ENCODE data around the gene AP4M1.

Gene AP4M1

GRCh38 chr7:100107890-100108289 is 6.4 kb downstream of the AP4M1 start:
- no peak for DNase-seq (ENCODE audit: low spot score)

- DNase-seq (ENCODE audit: low spot score), result no peak
Measured at GRCh38 chr7:100109521-100110163, 8.2 kb downstream of the AP4M1 start.

- no peak for DNase-seq (ENCODE audit: low spot score)
Measured at GRCh38 chr7:100111156-100111555, 9.7 kb downstream of the AP4M1 start.

DNA sequence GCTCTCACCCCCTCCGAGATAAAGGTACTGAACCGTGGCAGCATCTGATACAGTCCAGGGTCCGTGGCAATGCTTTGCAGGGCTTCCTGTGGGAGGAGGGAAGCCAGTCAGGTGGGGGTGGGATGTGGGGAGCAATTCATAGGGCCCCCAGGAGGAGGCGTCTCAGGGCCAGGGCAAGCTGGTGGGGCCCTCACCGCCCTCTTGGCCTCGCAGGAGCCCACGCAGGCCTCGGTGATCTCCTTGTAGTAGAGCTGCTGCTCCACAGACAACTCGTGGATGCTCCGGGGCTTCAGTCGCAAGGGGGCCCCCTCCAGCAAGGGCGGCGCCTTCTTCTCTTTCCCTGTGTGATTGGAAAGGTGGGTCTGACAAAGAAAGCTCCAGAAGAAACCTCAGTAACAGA is 10.5 kb downstream of the AP4M1 start:
- no peak for DNase-seq (ENCODE audit: low spot score)

DNA sequence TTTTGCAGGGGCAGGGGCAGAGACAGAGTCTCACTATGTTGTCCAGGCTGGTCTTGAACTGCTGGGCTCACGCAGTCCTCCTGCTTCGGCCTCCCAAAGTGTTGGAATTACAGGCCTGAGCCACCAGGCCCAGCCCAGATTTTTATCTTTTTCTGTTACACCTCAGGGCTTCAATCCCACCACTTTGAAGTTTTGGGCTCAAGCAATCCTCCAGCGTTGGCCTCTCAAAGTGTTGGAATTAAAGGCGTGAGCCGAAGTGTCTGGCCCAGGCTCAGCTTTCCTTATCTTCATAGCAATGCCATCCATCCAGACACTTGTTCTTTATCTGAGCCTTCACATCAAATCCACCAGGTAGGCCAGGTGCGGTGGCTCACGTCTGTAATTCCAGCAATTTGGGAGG is 13.6 kb downstream of the AP4M1 start:
- no peak for DNase-seq (ENCODE audit: low spot score)

GRCh38 chr7:100118388-100119071 is 17.1 kb downstream of the AP4M1 start:
- no peak for DNase-seq (ENCODE audit: low spot score)

DNA sequence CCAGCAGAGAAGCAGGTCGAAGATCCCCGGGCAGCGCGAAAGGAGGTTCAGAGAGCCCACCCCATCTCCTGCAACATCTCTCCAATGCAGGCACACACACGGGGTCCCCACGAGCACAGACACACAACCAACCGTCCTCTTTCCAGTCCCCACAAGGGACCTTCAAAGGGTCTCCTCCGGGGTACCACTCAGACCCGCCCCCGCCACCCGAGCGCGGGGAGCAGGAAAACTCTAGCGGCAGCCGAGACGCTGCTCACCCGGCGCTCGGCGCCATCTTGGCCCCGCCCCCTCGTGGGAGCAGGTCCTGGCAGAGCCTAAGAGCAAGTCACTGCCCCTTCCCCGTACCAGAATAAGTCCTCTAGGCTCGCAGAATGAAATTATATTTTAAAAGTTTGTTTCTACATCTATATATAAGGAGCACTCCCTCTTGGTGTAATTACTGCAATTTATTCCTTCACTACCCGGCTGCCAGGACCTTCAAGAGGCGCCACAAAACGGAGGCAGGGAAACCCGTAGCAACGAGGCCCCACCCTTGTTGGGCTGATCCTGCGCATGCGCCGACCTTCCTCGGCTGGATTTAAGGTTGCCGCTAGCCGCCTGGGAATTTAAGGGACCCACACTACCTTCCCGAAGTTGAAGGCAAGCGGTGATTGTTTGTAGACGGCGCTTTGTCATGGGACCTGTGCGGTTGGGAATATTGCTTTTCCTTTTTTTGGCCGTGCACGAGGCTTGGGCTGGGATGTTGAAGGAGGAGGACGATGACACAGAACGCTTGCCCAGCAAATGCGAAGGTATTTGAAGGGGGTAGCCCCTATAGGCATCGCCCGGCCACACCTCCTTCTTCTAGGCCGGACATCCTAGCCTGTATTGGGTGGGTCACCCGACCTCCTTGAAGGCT is 17.9 kb downstream of the AP4M1 start, which contains the start of the genes CNPY4 and TAF6:
Gene CNPY4, plus strand, starts transcription at position 563 of the 898 bp plus-strand sequence. Its CDS starts 111 bp downstream, at position 674.
Gene TAF6, minus strand, starts transcription at position 287 of the 898 bp plus-strand sequence. CDS start 5,149 bp downstream, outside the sequence.
- DNase-seq (ENCODE audit: low spot score), result peak; percentile 98

GRCh38 chr7:100119970-100120732 is 18.7 kb downstream of the AP4M1 start:
- DNase-seq (ENCODE audit: low spot score), result peak; percentile 92

- no peak for DNase-seq (ENCODE audit: low spot score)
Measured at GRCh38 chr7:100120733-100121036, 19.2 kb downstream of the AP4M1 start.

DNA sequence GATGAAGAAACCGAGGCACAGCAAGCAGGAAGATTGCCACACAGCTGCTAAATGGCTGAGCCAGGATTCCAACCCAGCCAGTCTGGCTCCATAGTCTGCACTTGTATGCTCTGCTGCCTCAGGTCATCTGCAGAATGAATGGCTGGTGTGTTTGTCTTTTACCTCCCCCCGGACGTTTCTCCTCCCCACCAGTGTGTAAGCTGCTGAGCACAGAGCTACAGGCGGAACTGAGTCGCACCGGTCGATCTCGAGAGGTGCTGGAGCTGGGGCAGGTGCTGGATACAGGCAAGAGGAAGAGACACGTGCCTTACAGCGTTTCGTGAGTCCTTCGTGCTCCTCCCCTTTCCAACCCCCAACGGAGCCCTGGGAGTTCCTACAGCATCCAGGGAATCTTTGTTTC is 20.6 kb downstream of the AP4M1 start:
- DNase-seq (ENCODE audit: low spot score), result peak; percentile 6

- peak; percentile 16 for DNase-seq (ENCODE audit: low spot score)
Measured at GRCh38 chr7:100122568-100122967, 21.1 kb downstream of the AP4M1 start.

GRCh38 chr7:100124301-100125230 is 23.1 kb downstream of the AP4M1 start:
- DNase-seq (ENCODE audit: low spot score), result no peak

DNA sequence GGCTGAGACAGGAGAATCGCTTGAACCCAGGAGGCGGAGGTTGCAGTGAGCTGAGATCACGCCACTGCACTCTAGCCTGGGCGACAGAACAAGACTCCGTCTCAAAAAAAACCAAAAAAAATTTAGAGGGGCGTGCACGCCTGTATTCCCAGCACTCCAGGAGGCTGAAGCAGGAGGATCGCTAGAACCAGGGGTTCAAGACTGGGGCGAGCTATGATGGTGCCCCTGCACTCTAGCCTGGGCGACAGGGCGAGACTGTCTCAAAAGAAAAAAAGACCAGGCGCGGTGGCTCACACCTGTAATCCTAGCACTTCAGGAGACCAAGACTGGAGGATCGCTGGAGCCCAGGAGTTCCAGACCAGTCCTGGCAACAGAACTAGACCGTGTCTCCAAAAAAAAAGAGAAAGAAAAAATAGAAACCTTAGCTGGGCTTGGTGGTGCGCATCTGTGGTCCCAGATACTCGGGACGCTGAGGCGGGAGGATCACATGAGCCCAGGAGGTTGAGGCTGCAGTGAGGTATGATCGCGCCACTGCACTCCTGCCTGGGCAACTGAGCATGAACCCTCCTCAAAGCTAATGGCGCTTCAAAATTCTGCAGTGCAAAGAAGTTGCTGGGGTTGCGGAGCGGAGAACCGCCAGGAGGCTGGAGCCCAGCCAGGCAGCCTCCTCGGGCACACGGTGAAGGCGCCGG is 24.9 kb downstream of the AP4M1 start:
- DNase-seq (ENCODE audit: low spot score), result no peak

- peak; percentile 96 for DNase-seq (ENCODE audit: low spot score)
Measured at GRCh38 chr7:100126931-100127865, 25.8 kb downstream of the AP4M1 start, which contains the start of gene MBLAC1. TSS of gene MBLAC1 (plus strand) at chr7:100126967. CDS start at chr7:100127396, 429 bp downstream.

- DNase-seq (ENCODE audit: low spot score), result peak; percentile 80
Measured at GRCh38 chr7:100127866-100128636, 26.6 kb downstream of the AP4M1 start.

GRCh38 chr7:100128637-100128963 is 27.2 kb downstream of the AP4M1 start:
- DNase-seq (ENCODE audit: low spot score), result peak; percentile 36

DNA sequence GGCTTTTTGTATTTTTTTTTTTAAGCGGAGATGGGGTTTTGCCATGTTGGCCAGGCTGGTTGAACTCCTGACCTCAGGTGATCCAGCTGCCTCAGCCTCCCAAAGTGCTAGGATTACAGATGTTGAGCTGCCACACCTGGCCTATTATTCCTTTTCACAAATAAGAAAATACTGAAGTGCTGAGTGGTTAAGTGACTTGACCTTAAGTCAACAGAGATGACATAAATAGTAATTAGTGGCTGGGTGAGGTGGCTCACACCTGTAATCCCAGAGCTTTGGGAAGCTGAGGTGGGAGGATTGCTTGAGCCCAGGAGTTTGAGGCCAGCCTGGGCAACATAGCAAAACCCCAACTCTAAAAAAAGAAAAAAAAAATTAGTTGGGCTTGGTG is 28.8 kb downstream of the AP4M1 start:
- peak; percentile 9 for DNase-seq (ENCODE audit: low spot score)
